Neural cell (in vitro differentiated cells): ENCODE data around the gene GPR157. TPM values are rescaled to one million over a fixed set of nuclear protein-coding genes. Genes with fewer than 3 reads are reported as not detected.

ENCODE experiments used
- H2AFZ ChIP-seq: fragments of 200-600, 300-800 bp; sonication (generic), shearing (Covaris generic); 2 replicates; pipeline ENCODE4 v1.6.0; 2014; ENCODE audit warnings: low read depth, mild to moderate bottlenecking, antibody characterized with exemption, low read length, moderate library complexity
- H3F3A ChIP-seq: fragments of 200-600 bp; shearing (Covaris generic); 2 replicates; pipeline ENCODE4 v1.6.1; 2016; ENCODE audit warnings: mild to moderate bottlenecking, moderate library complexity, mixed read lengths, antibody characterized with exemption, low read length; ENCODE audit not compliant: insufficient read depth, poor library complexity, severe bottlenecking
- H3K27ac ChIP-seq: fragments of 200-600, 300-800 bp; sonication (generic), shearing (Covaris generic); 2 replicates; pipeline ENCODE4 v1.5.1; 2014; ENCODE audit warnings: mild to moderate bottlenecking, low read length, moderate library complexity
- H3K27me3 ChIP-seq: fragments of 300-800, 200-600 bp; sonication (generic), shearing (Covaris generic); 2 replicates; pipeline ENCODE4 v1.6.0; 2014; ENCODE audit warnings: mild to moderate bottlenecking, low read depth, low read length, moderate library complexity; ENCODE audit not compliant: insufficient read depth
- H3K36me3 ChIP-seq: fragments of 300-800, 200-600 bp; sonication (generic), shearing (Covaris generic); 2 replicates; pipeline ENCODE4 v1.5.1; 2014; ENCODE audit warnings: mild to moderate bottlenecking, antibody characterized with exemption, low read length, moderate library complexity; ENCODE audit not compliant: insufficient read depth
- H3K4me2 ChIP-seq: fragments of 300-800, 200-600 bp; sonication (generic), shearing (Covaris generic); 2 replicates; pipeline ENCODE4 v1.6.0; 2014; ENCODE audit warnings: mild to moderate bottlenecking, low read length
- H3K4me3 ChIP-seq: fragments of 300-800, 200-600 bp; sonication (generic), shearing (Covaris generic); 2 replicates; pipeline ENCODE4 v1.5.1; 2014; ENCODE audit warnings: mild to moderate bottlenecking, low read length, moderate library complexity
- H3K79me2 ChIP-seq: fragments of 200-600 bp; shearing (Covaris generic); replicated peaks from 2 replicates; pipeline ENCODE4 v1.6.0; 2014; ENCODE audit warnings: mild to moderate bottlenecking, low read length, moderate library complexity; ENCODE audit not compliant: insufficient read depth
- H3K9ac ChIP-seq: fragments of 300-800, 200-600 bp; sonication (generic), shearing (Covaris generic); 2 replicates; pipeline ENCODE4 v1.6.1; 2016; ENCODE audit warnings: mild to moderate bottlenecking, low read length, mixed read lengths
- H3K9me2 ChIP-seq: fragments of 200-600 bp; shearing (Covaris generic); 2 replicates; pipeline ENCODE4 v1.6.1; 2016; ENCODE audit warnings: mild to moderate bottlenecking, low read length, mixed read lengths; ENCODE audit not compliant: insufficient read depth
- H3K9me3 ChIP-seq: fragments of 200-600, 300-800 bp; sonication (generic), shearing (Covaris generic); 2 replicates; pipeline ENCODE4 v1.6.1; 2016; ENCODE audit warnings: mild to moderate bottlenecking, mixed run types, low read length, moderate library complexity, mixed read lengths
- H4K20me1 ChIP-seq: fragments of 200-600 bp; shearing (Covaris generic); 2 replicates; pipeline ENCODE4 v1.6.1; 2016; ENCODE audit warnings: mild to moderate bottlenecking, mixed run types; ENCODE audit not compliant: insufficient read depth
- CTCF ChIP-seq: fragments of 450-650 bp; IDR thresholded peaks from 2 replicates; pipeline ENCODE4 v1.5.1; 2014; ENCODE audit warnings: antibody characterized with exemption, mild to moderate bottlenecking, moderate library complexity; ENCODE audit not compliant: poor library complexity, severe bottlenecking
- EP300 ChIP-seq: fragments of 450-650 bp; conservative IDR thresholded peaks from 2 replicates; pipeline ENCODE4 v1.6.1; 2014; ENCODE audit warnings: antibody characterized with exemption, mild to moderate bottlenecking, moderate library complexity; ENCODE audit not compliant: poor library complexity, severe bottlenecking
- EZH2 ChIP-seq: fragments of 200-600, 300-800 bp; shearing (Covaris generic), sonication (generic); IDR thresholded peaks from 2 replicates; pipeline ENCODE4 v1.6.1; 2014; ENCODE audit warnings: antibody characterized with exemption, low read length, borderline replicate concordance, mild to moderate bottlenecking; ENCODE audit not compliant: insufficient read depth, poor library complexity, severe bottlenecking
- MXI1 ChIP-seq: fragments of 450-650 bp; conservative IDR thresholded peaks from 2 replicates; pipeline ENCODE4 v1.6.1; 2014; ENCODE audit warnings: antibody characterized with exemption, mild to moderate bottlenecking; ENCODE audit not compliant: poor library complexity, severe bottlenecking
- POLR2AphosphoS5 ChIP-seq: IDR thresholded peaks from 2 replicates; pipeline ENCODE4 v1.6.1; 2012
- RAD21 ChIP-seq: fragments of 450-650 bp; conservative IDR thresholded peaks from 2 replicates; pipeline ENCODE4 v1.6.1; 2014; ENCODE audit warnings: antibody characterized with exemption, mild to moderate bottlenecking, moderate library complexity
- REST ChIP-seq: IDR thresholded peaks from 2 replicates; pipeline ENCODE4 v1.6.1; 2012; ENCODE audit warnings: borderline replicate concordance
- SMC3 ChIP-seq: fragments of 450-650 bp; conservative IDR thresholded peaks from 2 replicates; pipeline ENCODE4 v1.6.1; 2014; ENCODE audit warnings: antibody characterized with exemption, mild to moderate bottlenecking, moderate library complexity; ENCODE audit not compliant: poor library complexity
- TAF1 ChIP-seq: IDR thresholded peaks from 2 replicates; pipeline ENCODE4 v1.6.1; 2012; ENCODE audit warnings: low read depth
- polyA minus RNA-seq: library from RNA; depleted of rRNA, polyadenylated mRNA; stranded (reverse); fragments of >200 nt; gene quantifications from 2 replicates; pipeline ENCODE4 v1.2.3, GENCODE V29; 2014
- polyA plus RNA-seq: library from polyadenylated mRNA; depleted of rRNA; stranded (reverse); fragments of >200 nt; gene quantifications from 2 replicates; pipeline ENCODE4 v1.2.3, GENCODE V29; 2014

GPR157 gene
- polyA plus RNA-seq (not detected in 2 replicates), polyA minus RNA-seq (0.12 TPM in 1 of 2 replicates, not detected in the other)

- Histone ChIP-seq H3K4me2 (no peak within 1 kb of the TSS), H3K4me3 (peak within 1 kb of the TSS; percentile 56), H3K27me3 (peaks cover 17% of the 10 kb centered on the region), H3K27ac (no peak within 1 kb of the TSS), H2AFZ (no peak within 1 kb of the TSS), H3K9me2 (no peaks in the 10 kb centered on the region), H3K9ac (no peak within 1 kb of the TSS), H3K36me3 (no peaks in the 10 kb centered on the region), H3K79me2 (no peaks in the 10 kb centered on the region), H3F3A (no peaks in the 10 kb centered on the region), H3K9me3 (no peaks in the 10 kb centered on the region), H4K20me1 (no peaks in the 10 kb centered on the region)
- TF ChIP-seq TAF1 (no peak), MXI1 (peak; percentile 21), EZH2 (no peak)
Observed at GRCh38 chr1:9128520-9129265, at the start of gene GPR157. GPR157 (minus strand) TSS chr1:9129102; CDS start chr1:9129027, 75 bp downstream.

GRCh38 chr1:9174762-9175161, 45.9 kb upstream of the GPR157 start:
- H3K79me2 ChIP-seq = no peaks in the 10 kb centered on the region
- no peaks in the 10 kb centered on the region for H4K20me1 ChIP-seq
- no peak overlapping the region for H3K9ac ChIP-seq
- TF ChIP-seq MXI1 (no peak), REST (no peak), EZH2 (no peak), TAF1 (no peak), CTCF (no peak), RAD21 (no peak), POLR2AphosphoS5 (no peak), SMC3 (no peak), EP300 (no peak)
- no peaks in the 10 kb centered on the region for H3K27me3 ChIP-seq
- no peaks in the 10 kb centered on the region for H3F3A ChIP-seq
- no peaks in the 10 kb centered on the region for H3K9me2 ChIP-seq
- H3K27ac ChIP-seq = no peak overlapping the region
- no peak overlapping the region for H3K4me2 ChIP-seq
- H3K9me3 ChIP-seq = no peaks in the 10 kb centered on the region
- H3K36me3 ChIP-seq = no peaks in the 10 kb centered on the region
- H3K4me3 ChIP-seq = no peak overlapping the region
- no peak overlapping the region for H2AFZ ChIP-seq
